DMS79 treated with DMSO at 0.1 percent for 48 hours (cell line): ENCODE data around the gene ARMC12.

Experiments
- DNase-seq: peaks from one replicate; lab custom pipeline; 2025; lab: John Stamatoyannopoulos, UW

The ARMC12 gene

DNA sequence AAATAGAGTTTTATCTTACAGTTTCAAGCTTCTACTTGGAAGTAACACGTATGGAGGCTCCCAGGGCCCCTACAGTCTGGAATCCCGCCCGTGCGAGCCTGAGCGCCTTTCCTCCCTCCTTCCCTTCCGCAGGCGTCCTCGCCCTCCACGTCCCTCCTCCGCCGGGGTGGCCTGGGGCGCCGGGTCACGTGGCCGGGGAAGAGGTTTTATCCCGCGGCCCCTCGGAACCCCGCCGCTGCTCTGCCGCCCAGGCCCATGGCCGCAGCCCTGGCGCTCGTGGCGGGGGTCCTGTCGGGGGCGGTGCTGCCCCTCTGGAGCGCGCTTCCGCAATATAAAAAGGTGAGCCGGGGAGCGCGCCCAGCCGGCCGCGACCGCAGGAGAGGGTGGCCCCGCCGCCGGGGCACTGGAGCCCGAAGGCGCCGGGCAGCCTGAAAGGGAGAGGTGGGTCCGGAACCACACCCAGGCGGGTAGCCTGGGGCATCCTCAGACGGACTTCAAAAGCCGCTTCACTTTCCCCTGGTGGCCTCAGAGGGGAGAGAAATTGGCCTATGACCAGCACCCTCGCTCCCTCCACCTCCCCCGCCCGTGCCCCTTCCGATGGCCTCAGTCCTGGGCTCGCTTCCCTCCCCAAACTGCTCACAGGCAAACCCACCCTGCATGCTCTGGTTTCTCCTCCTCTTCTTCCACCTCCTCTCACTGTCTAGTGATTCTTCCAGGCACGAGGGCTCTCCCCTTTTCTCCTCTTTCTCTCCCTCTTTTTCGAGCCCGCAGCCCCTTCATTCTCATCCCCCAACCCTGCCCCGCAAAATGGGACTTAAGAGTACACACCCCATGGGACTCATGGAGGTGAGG lies 39.8 kb downstream of the ARMC12 start, which contains the start of gene CLPSL2:
TSS of gene CLPSL2 (plus strand) at position 235 of the 852 bp plus-strand sequence. CDS start at position 256, 21 bp downstream.
- peak; percentile 58 for DNase-seq

DNA sequence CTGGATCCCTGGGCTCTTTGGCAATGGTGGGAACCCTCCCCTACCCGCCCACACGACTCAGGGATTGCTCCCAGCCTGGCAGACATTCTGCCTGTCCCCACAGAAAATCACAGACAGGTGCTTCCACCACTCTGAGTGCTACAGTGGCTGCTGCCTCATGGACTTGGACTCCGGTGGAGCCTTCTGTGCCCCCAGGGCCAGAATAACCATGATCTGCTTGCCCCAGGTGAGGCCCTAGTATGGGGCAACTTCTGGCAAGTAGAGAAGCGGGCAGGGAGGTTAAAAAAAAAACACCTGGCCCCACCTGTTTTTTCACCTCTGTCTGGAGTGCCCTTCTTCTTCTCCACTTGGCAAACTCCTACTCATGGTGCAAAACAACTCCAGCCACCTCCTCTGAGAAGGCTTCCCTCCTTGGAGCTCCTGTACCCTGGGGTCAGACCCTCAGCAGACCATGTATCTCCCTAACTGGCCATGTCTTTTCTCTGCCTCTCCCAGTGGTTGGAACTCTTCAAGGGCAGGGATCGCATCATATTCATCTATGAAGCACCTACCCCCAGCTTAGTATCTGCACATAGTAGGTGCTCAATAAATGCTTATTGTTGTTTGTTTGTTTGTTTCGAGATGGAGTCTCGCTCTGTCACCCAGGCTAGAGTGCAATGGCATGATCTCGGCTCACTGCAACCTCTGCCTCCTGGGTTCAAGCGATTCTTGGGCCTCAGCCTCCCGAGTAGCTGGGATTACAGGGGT lies 40.7 kb downstream of the ARMC12 start:
- DNase-seq, result no peak

DNA sequence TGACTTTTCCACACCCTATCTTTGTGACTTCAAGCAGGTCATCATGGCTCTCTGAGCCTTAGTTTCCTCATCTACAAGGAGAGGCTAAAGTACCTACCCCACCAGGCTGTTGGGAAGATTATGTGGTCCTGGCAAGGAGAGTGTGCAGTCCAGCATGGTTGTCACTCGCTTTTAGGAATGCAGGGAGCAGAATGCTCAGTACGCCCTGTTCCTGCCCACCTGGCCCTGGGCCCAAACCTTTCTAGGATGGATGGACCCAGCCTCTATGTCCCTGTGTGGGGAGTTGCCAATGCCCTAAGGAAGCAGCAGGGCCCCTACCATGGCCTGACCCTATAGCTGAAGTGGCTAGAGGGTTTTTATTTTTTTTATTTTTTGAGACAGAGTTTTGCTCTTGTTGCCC lies 41.6 kb downstream of the ARMC12 start:
- DNase-seq, result no peak

DNA sequence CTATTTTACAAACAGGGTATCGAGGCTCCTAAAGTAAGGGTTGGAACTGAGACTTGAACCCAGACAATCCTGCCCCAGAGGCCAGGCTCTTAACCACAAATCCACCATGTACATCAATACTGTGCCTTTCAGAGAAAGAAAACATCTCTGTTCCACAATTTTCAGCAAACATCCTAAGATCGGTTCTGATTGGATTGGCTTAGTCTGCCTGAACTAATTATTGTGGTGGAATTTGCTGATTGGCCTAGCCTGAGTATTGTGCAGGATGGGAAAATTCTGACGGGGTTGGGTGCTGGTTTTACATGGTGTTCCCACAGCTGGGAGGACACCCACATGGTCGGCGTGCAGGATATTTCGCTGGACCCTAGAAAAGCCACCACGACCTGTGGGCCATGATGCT lies 43.9 kb downstream of the ARMC12 start, which contains the start of gene CLPSL1:
TSS of gene CLPSL1 (plus strand) at position 301 of the 400 bp plus-strand sequence. CDS start at position 393, 92 bp downstream.
- DNase-seq, result no peak

DNA sequence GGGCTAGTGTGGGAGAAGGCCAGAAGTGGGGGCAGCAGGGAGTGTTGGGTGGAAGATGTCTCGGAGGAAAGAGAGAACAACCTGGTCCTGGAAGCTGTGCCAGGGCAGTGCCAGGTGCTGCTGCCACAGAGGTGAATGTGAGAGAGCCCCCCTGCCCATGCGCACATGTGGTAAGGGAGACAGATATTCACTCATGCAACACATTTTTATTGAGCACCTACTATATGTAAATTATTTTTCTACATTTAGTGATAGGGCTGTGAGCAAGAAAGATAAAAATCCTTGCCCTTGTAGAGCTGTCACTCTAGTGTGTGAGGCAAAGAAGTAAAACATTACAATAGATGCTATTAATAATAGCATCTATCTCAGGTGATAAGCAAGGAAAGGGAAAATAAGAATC lies 44.5 kb downstream of the ARMC12 start:
- DNase-seq, result no peak

DNA sequence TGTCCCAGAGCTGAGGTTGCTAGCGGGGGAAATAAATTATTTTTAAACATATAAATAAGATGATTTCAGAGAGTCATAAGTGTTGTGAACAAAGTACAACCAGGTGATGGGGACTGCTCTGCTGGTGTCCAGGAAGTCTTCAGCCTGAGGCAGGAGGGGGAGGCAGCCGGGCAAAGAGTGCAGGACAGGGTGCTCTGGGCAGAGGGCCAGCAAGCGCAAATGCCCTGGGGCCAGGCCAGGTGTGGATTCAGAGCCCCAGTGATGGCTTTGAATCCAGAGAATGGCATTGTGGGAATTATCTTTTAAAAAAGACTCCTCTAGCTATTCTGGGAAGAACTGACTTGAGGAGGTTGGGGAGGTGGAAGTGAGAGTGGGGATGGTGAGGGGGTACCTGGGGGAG lies 45.6 kb downstream of the ARMC12 start:
- no peak for DNase-seq

DNA sequence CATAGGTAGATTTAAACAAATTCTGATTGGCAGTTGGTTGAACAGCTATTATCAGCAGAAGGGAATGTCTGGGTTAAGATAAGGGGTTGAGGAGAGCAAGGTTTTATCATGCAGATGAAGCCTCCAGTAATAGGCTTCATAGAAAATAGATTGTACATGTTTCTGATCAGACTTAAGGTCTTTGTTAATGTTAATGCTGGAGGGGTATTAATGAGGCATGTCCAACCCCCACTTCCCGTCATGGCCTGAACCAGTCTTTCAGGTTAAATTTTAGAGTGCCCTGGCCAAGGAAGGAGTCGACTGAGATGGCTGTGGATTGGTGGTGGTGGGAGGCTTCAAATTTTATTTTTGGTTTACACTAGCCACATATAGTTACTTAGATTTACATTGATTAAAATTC lies 47.4 kb downstream of the ARMC12 start:
- no peak for DNase-seq

DNA sequence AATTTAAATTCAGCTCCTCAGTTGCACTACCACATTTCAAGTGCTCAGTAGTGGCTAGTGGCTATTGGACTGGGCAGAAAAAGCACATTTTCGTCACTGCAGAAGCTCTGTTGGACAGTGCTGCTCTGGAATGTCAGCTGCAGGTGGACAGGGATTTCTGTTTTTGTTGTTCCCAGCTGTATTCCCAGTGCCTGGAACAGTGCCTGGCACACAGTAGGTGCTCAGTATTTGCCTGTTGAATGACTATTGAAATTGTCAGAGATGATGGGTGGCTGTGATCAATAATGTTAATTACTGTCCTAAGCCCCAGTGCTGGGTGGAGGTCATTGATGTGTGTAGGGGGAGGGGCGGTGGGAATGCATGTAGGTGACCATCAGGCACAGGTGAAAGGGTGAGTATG lies 49.4 kb downstream of the ARMC12 start:
- no peak for DNase-seq

DNA sequence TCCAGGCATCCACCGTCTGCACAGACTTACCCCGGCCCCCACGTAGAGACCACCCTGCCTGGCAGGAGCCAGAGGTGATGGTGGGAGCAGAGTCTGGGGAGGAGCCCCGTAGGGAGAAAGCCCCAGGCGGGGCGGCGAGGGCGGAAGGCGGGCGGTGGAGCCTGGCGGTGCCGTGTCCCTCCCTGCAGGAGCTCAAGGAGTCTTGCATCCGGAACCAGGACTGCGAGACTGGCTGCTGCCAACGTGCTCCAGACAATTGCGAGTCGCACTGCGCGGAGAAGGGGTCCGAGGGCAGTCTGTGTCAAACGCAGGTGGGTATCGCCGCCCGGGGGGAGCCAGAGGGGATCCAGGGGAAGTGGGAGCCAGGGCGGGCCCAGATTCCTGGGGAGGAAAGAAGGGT lies 50.0 kb downstream of the ARMC12 start:
- peak; percentile 33 for DNase-seq

DNA sequence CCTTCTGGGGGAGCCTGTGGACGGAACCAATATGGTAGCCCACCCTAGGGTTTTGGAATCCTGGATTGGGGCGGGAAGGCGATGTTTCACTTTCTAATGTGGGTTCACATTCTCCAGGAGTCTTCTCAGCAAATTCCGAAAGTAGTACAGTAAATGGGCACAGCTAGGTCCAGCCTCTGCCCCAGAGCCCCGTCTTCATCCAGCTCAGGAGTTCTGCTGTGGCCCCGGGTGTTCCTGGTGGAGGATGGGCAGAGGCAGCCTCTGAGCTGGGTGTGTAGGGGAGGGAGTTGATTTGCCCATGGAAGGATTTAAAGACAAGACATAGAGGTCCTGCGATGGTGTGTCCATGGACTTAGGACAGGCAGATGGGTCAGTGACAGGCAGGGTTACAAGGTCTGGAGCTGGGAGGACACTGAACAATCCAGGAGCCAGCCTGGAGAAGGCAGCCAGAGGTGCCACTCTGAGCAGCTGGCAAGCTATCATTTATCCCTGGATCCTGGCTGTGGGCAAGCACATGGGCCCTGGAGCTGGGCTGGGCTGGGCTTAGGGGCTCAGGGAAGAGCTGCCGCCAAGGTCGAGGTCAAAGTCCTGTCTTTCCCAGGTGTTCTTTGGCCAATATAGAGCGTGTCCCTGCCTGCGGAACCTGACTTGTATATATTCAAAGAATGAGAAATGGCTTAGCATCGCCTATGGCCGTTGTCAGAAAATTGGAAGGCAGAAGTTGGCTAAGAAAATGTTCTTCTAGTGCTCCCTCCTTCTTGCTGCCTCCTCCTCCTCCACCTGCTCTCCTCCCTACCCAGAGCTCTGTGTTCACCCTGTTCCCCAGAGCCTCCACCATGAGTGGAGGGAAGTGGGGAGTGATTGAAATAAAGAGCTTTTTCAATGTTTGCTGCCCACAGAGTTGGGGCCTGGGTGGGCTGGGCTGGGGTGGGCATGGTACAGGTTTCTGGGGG lies 50.7 kb downstream of the ARMC12 start:
- no peak for DNase-seq

DNA sequence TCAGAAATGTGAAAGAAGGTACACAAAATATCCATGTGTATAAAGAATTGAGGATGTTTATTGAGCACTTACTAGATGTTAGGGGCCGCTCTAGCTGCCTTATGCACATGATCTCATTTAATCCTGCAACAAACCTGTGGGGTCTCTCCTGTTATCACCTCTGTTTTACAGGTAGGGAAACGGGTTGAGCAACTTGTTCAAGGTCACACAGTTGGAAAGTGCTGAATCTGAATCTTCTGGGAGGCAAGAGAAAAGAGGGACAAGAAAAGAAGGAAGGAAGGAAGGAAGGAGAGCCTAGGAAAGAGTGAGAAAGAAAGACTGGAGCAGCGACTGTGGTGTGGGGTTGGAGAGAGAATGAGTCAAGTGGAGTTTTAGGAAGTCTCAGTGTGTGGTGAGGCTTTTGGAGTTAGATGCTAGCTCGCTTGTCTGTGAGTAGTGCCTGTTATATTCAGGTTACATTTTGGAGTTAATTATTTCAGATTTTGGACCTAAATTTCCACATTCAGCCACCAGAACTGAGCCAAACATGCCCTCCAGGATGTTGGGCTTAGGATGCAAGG lies 51.7 kb downstream of the ARMC12 start:
- DNase-seq, result no peak

DNA sequence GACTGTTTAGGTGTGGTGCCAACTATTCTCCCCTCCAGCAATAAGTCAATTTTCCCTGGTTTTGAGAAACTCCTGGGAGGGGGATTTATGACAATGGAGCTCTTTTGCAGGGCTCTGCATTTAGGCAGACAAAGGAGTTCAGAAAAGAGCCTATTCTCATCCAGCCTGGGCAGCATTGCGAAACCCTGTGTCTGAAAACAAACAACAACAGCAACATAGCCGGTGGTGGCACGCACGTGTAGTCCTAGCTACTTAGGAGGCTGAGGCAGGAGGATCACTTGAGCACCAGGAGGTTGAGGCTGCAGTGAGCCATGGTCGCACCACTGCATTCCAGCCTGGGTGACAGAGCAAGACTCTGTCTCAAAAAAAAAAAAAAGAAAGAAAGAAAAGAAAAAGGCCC lies 53.9 kb downstream of the ARMC12 start:
- no peak for DNase-seq

DNA sequence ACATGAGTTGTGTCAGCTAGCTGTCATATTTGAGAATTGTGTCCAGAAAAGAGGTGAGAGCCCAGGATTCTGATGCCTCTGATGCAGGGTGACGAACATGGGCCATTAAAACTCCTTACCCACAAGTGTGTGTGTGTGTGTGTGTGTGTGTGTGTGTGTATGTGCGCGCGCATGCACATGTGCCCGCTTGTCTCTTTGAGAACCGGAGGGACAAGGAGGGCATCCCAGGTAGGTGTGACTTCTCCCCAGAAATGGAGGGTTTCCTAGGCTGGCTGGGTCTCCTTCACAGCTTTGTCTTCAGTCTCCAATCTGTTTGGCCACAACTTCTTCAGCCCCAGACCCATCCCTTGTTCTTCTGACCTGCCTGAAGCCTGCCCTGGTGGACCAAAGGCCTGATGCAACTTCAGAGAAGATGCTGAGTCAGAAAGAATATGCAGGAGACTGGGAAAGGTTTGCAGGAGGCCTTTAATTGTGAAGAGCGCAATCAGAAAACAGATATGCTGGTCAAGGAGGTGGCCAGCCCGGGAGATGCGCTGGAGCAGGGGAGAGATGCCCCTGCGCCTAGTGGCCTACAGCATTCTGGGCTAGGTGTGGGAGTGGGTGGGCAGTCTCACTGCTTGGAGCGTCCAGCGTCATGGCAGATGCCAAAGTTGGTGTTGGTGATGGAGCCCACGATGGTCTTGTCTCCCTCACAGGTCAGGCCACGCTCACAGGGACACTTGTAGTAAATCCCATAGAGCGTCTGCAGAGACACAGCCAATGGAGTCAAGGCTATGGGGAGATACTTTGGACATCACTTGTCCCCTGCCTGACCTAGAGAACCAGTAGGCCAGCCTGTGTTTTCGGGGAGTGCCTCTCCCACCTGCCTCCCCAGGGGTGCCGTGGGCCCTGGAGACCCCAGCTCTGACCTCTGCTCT lies 58.0 kb downstream of the ARMC12 start:
- DNase-seq, result no peak

DNA sequence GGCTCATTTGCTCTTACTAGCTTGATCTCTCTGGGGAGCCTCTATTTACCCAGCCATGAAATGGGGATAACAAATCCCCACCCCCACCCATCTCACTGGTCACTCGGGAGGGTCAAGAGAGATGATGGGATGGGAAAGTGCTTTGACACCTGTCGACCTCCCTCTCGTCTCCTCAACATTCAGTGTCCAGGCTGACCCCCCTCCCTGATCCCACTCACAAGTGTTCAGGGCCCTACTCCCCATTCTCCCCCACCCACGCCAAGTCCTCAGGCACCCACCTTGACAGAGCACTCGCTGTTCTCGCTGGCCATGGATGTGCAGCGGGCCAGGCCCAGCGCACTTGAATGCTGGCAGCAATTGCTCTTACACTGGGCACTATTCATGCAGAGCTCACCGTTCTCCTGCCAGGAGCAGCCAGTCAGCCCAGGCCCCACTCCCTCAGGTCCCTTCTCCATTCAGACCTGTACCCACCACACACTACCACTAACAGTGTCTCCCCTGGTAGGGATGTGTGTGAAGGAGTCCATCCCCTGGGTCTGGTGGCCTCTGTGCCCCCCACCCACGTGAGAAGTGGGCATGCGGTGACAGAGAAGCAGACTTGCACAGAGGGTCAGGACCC lies 58.7 kb downstream of the ARMC12 start:
- DNase-seq, result no peak

DNA sequence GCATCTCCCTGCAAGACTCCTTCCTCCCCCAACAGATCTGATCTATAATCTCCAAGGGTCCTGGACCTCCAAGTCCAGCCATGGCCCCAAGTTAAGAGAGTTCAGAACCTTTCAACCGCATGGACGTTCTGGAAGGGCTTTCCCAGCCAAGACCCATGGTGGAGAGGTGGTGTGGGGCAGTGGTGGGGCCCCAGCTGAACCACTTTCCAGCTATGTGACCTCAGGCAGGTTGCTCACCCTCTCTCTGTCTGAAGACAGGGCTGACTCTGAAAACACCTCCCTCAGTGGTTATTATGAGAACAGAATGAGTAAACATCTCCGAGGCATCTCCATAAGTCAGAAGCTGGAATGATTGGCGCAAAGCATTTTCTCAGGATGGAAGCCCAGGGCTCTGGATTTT lies 59.4 kb downstream of the ARMC12 start:
- no peak for DNase-seq

DNA sequence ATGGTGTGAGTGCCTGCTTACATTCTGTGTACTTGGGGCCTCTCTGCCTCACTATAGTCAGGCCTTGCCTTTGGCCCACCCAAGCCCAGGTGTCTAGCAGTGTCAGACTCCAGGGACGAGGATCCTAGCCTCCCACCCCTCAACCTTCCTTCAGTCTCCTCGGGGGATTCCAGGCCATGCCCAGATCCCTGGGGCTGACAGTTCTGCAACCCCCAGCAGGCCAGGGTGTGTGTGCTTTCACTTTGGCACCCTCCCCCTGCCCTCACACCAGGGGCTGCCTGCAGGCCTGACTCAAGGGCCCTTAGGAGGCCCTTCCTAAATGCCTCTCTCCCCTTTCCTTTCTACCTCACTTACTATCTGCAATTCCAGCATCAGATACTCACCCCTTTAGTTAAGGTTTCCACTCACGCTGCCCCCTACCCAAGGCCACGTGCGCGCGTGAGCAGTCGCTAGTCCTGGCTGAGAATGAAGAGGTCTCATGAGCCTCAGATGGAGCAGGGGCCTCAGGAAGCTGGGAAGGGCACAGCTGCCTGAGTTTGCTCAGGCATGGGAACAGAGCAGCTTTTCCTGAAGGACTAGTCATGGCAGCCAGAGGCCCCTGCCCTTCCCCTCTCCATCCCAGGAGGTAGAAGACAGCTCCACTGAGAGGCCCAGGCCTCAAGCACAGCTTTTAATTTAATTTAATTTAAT lies 61.1 kb downstream of the ARMC12 start:
- DNase-seq, result no peak
